PFSK-1 (cell line): ENCODE data around the gene PSMC1.

Experiments
- FOXP2 ChIP-seq: optimal IDR thresholded peaks from 2 replicates; pipeline ENCODE3; 2011; ENCODE audit warnings: borderline replicate concordance, control low read depth, inconsistent platforms; ENCODE audit not compliant: insufficient read depth; ENCODE audit errors: extremely low read length, extremely low read depth
- POLR2AphosphoS5 ChIP-seq: IDR thresholded peaks from 2 replicates; pipeline ENCODE4 v1.6.1; 2012; ENCODE audit warnings: low read depth, mild to moderate bottlenecking, control low read depth, low read length, moderate library complexity
- REST ChIP-seq, 2 experiments: IDR thresholded peaks; 2 replicates each; pipeline versions ENCODE4 v1.6.1 to v1.8.0; 2011 to 2012; ENCODE audit warnings: low read depth in 2 of 2, low read length in 2 of 2, control low read depth in 1 of 2, inconsistent platforms in 1 of 2, mild to moderate bottlenecking in 1 of 2, moderate library complexity in 1 of 2; ENCODE audit not compliant: insufficient read depth in 1 of 2
- SIN3A ChIP-seq: IDR thresholded peaks from 2 replicates; pipeline ENCODE4 v1.6.1; 2012; ENCODE audit warnings: mild to moderate bottlenecking, low read length, moderate library complexity, borderline replicate concordance; ENCODE audit not compliant: insufficient read depth
- TAF1 ChIP-seq: IDR thresholded peaks from 2 replicates; pipeline ENCODE4 v1.6.1; 2012; ENCODE audit warnings: low read length, control low read depth, borderline replicate concordance; ENCODE audit not compliant: insufficient read depth

Gene PSMC1

GRCh38 chr14:90290337-90291011, 34.1 kb downstream of the PSMC1 start:
- no peak for TF ChIP-seq TAF1
- no peak for TF ChIP-seq FOXP2
- TF ChIP-seq SIN3A, result no peak
- no peak for TF ChIP-seq POLR2AphosphoS5
- no peak for TF ChIP-seq REST (IDR thresholded peaks at IDR 0.05; ENCODE audit: insufficient read depth in 1 of 2, low read depth in 2 of 2, low read length in 2 of 2)

GRCh38 chr14:90291699-90292098, 35.3 kb downstream of the PSMC1 start:
- TF ChIP-seq REST (IDR thresholded peaks at IDR 0.05; ENCODE audit: insufficient read depth in 1 of 2, low read depth in 2 of 2, low read length in 2 of 2), result no peak
- TF ChIP-seq POLR2AphosphoS5, result no peak
- no peak for TF ChIP-seq TAF1
- TF ChIP-seq SIN3A, result no peak
- TF ChIP-seq FOXP2, result no peak

- no peak for TF ChIP-seq TAF1
- no peak for TF ChIP-seq REST (IDR thresholded peaks at IDR 0.05; ENCODE audit: insufficient read depth in 1 of 2, low read depth in 2 of 2, low read length in 2 of 2)
- TF ChIP-seq POLR2AphosphoS5, result no peak
- no peak for TF ChIP-seq FOXP2
- no peak for TF ChIP-seq SIN3A
Observed at GRCh38 chr14:90293766-90294730, 37.7 kb downstream of the PSMC1 start.

GRCh38 chr14:90294872-90295271, 38.5 kb downstream of the PSMC1 start:
- TF ChIP-seq TAF1 (no peak), SIN3A (no peak), FOXP2 (no peak), REST (IDR thresholded peaks at IDR 0.05; ENCODE audit: insufficient read depth in 1 of 2, low read depth in 2 of 2, low read length in 2 of 2) (no peak), POLR2AphosphoS5 (no peak)
